Activated B cell treated with CpG ODN at 0.5 μM for 24 hours (primary cell): ENCODE data around the gene IFNA21. TPM values are rescaled to one million over a fixed set of nuclear protein-coding genes. Genes with fewer than 3 reads are reported as not detected.
A peak's percentile ranks its signal among the peaks of the same experiment; 100 is the strongest.
"Not testable (repeated sequence)": the region's sequence is repeated elsewhere in the genome, so short reads cannot be mapped to it uniquely, and the experiment has no call there.

Experiments used
- ATAC-seq: fragments of 200-7000 bp; cut with Tn5 transposase; one replicate; pipeline ENCODE4 v1.10.0; 2021; ENCODE audit warnings: low read depth, mild to moderate bottlenecking, moderate library complexity
- CTCF ChIA-PET: fragments of 350-600 bp; sonication (Branson Sonifier 250); formaldehyde crosslinking; loops from one replicate; lab custom pipeline; 2021; ENCODE audit warnings: antibody characterized with exemption; lab: Charles Lee
- POLR2A ChIA-PET: fragments of 350-600 bp; sonication (Branson Sonifier 250); formaldehyde crosslinking; loops from one replicate; lab custom pipeline; 2021; ENCODE audit warnings: antibody characterized with exemption; lab: Charles Lee
- DNase-seq: peaks from one replicate; pipeline ENCODE4 v3.0.0; 2022
- H3K27ac Mint-ChIP-seq: one replicate; pipeline ENCODE4 v1.8.0; 2020; ENCODE audit warnings: mixed read lengths
- H3K27me3 Mint-ChIP-seq: one replicate; pipeline ENCODE4 v1.8.0; 2021; ENCODE audit warnings: mixed read lengths
- H3K36me3 Mint-ChIP-seq: one replicate; pipeline ENCODE4 v1.8.0; 2021; ENCODE audit warnings: low read depth, mixed read lengths
- H3K4me1 Mint-ChIP-seq: one replicate; pipeline ENCODE4 v1.8.0; 2021; ENCODE audit warnings: mixed read lengths
- H3K4me3 Mint-ChIP-seq: one replicate; pipeline ENCODE4 v1.8.0; 2020; ENCODE audit warnings: mild to moderate bottlenecking, mixed read lengths
- H3K9me3 Mint-ChIP-seq: one replicate; pipeline ENCODE4 v1.8.0; 2020; ENCODE audit warnings: mixed read lengths
- CTCF ChIP-seq: fragments of 200-600 bp; IDR thresholded peaks from one replicate; pipeline ENCODE4 v1.8.0; 2022; ENCODE audit warnings: antibody characterized with exemption, mild to moderate bottlenecking
- intact Hi-C: fragments of 100-400 bp; cut with micrococcal nuclease; formaldehyde crosslinking; loops from one replicate; pipeline ENCODE4 v1.15.1; 2024
- total RNA-seq: library from RNA; stranded (reverse); gene quantifications from 2 replicates; pipeline ENCODE4 v1.2.3, GENCODE V29; 2022

Gene IFNA21
- total RNA-seq, 1 donor from 2014 or later, result not detected

- DNase-seq, H3K27ac Mint-ChIP-seq, H3K36me3 Mint-ChIP-seq, H3K4me3 Mint-ChIP-seq, intact Hi-C loops, H3K9me3 Mint-ChIP-seq, H3K27me3 Mint-ChIP-seq, CTCF ChIA-PET, POLR2A ChIA-PET, ATAC-seq: not testable (repeated sequence)
- H3K4me1 Mint-ChIP-seq, result peaks cover 15% of the 10 kb centered on the region
Observed at GRCh38 chr9:21187487-21187886, 21.0 kb upstream of the IFNA21 start, which contains the start of gene IFNA4. IFNA4 (minus strand) TSS chr9:21187587; CDS start chr9:21187531, 56 bp downstream.

GRCh38 chr9:21182810-21183736 is 16.6 kb upstream of the IFNA21 start:
- H3K36me3 Mint-ChIP-seq, DNase-seq, H3K27me3 Mint-ChIP-seq, H3K27ac Mint-ChIP-seq, H3K9me3 Mint-ChIP-seq: not testable (repeated sequence)
- intact Hi-C loops, result loop anchor here (1.0 to 5.0 kb wide), 3 partner anchors 70 to 606 kb away; partner anchors contain the start of gene IFNA1
- Mint-ChIP-seq H3K4me1 (peaks cover 13% of the 10 kb centered on the region), H3K4me3 (peak overlapping the region; percentile 24)
- peak; percentile 34 for TF ChIP-seq CTCF
- ChIA-PET CTCF (interaction anchor here (0.6 to 1.8 kb wide), 12 partner anchors 9 to 608 kb away, joined by 3 to 19 read pairs (median 4); no protein-coding TSS in a partner anchor), POLR2A (interaction anchor here (0.7 kb wide), 1 partner anchor 620 kb away, joined by 3 read pairs; the partner anchor contains the start of gene MTAP)
- ATAC-seq, result peak; percentile 94

- intact Hi-C loops, result no loop called here
- ChIA-PET CTCF (no interaction called here), POLR2A (no interaction called here)
- ATAC-seq, result no peak
- Mint-ChIP-seq H3K27ac (no peak overlapping the region), H3K4me3 (no peak overlapping the region), H3K27me3 (no peaks in the 10 kb centered on the region), H3K36me3 (no peaks in the 10 kb centered on the region), H3K4me1 (no peaks in the 10 kb centered on the region), H3K9me3 (no peaks in the 10 kb centered on the region)
- DNase-seq, result no peak
- no peak for TF ChIP-seq CTCF
Observed at GRCh38 chr9:21174671-21175070, 8.2 kb upstream of the IFNA21 start.

GRCh38 chr9:21172156-21172555 is 5.7 kb upstream of the IFNA21 start:
- no peaks in the 10 kb centered on the region for H3K36me3 Mint-ChIP-seq
- no peak for ATAC-seq
- CTCF ChIA-PET, result no interaction called here
- no peaks in the 10 kb centered on the region for H3K4me1 Mint-ChIP-seq
- DNase-seq, result no peak
- intact Hi-C loops, result no loop called here
- H3K9me3 Mint-ChIP-seq, result no peaks in the 10 kb centered on the region
- POLR2A ChIA-PET, result no interaction called here
- peaks cover 2% of the 10 kb centered on the region for H3K27me3 Mint-ChIP-seq
- no peak overlapping the region for H3K4me3 Mint-ChIP-seq
- no peak overlapping the region for H3K27ac Mint-ChIP-seq
- no peak for TF ChIP-seq CTCF

GRCh38 chr9:21171351-21171750 is 4.9 kb upstream of the IFNA21 start:
- no peaks in the 10 kb centered on the region for H3K9me3 Mint-ChIP-seq
- no peak overlapping the region for H3K27ac Mint-ChIP-seq
- ATAC-seq (no peak), DNase-seq (no peak)
- no peak for TF ChIP-seq CTCF
- ChIA-PET POLR2A (no interaction called here), CTCF (no interaction called here)
- no peaks in the 10 kb centered on the region for H3K36me3 Mint-ChIP-seq
- peaks cover 2% of the 10 kb centered on the region for H3K27me3 Mint-ChIP-seq
- no peak overlapping the region for H3K4me3 Mint-ChIP-seq
- no peaks in the 10 kb centered on the region for H3K4me1 Mint-ChIP-seq
- intact Hi-C loops, result no loop called here
